DOHH2 (cell line): ENCODE results near the gene NT5C3B.

Experiments
- H3F3A ChIP-seq: fragments of 200-600 bp; sonication (generic), shearing (Covaris generic); 2 replicates; pipeline ENCODE4 v1.6.0; 2016; ENCODE audit warnings: antibody characterized with exemption, mild to moderate bottlenecking; ENCODE audit not compliant: control insufficient read depth, insufficient read depth
- H3K27ac ChIP-seq: fragments of 200-600 bp; sonication (generic); 2 replicates; pipeline ENCODE4 v1.5.1; 2014; ENCODE audit warnings: low read depth, mild to moderate bottlenecking, low read length, moderate library complexity
- H3K27me3 ChIP-seq: fragments of 200-600 bp; sonication (generic); 2 replicates; pipeline ENCODE4 v1.6.1; 2014; ENCODE audit warnings: mild to moderate bottlenecking, low read length, mixed read lengths; ENCODE audit not compliant: control insufficient read depth
- H3K36me3 ChIP-seq: fragments of 200-600 bp; sonication (generic); 2 replicates; pipeline ENCODE4 v1.6.1; 2014; ENCODE audit warnings: mild to moderate bottlenecking, low read length, moderate library complexity, mixed read lengths; ENCODE audit not compliant: control insufficient read depth
- H3K4me1 ChIP-seq: fragments of 200-600 bp; sonication (generic); 2 replicates; pipeline ENCODE4 v1.6.1; 2014; ENCODE audit warnings: mild to moderate bottlenecking, low read length, mixed read lengths; ENCODE audit not compliant: control insufficient read depth
- H3K4me2 ChIP-seq: fragments of 200-600 bp; sonication (generic); 2 replicates; pipeline ENCODE4 v1.6.0; 2014; ENCODE audit warnings: mild to moderate bottlenecking, low read length, moderate library complexity
- H3K4me3 ChIP-seq: fragments of 200-600 bp; sonication (generic); 2 replicates; pipeline ENCODE4 v1.5.1; 2014; ENCODE audit warnings: mild to moderate bottlenecking, low read length, mixed read lengths
- H3K79me2 ChIP-seq: fragments of 200-600 bp; sonication (generic); 2 replicates; pipeline ENCODE4 v1.6.1; 2014; ENCODE audit warnings: mild to moderate bottlenecking, low read length, mixed read lengths; ENCODE audit not compliant: control insufficient read depth
- H3K9me2 ChIP-seq: fragments of 200-600 bp; sonication (generic); replicated peaks from 2 replicates; pipeline ENCODE4 v1.6.1; 2014; ENCODE audit warnings: mild to moderate bottlenecking, low read length, mixed read lengths; ENCODE audit not compliant: control insufficient read depth
- H3K9me3 ChIP-seq: fragments of 200-600 bp; sonication (generic); 2 replicates; pipeline ENCODE4 v1.6.1; 2014; ENCODE audit warnings: antibody characterized with exemption, low read length, mixed read lengths; ENCODE audit not compliant: control insufficient read depth, insufficient read depth
- H4K20me1 ChIP-seq: fragments of 200-600 bp; sonication (generic); 2 replicates; pipeline ENCODE4 v1.6.0; 2014; ENCODE audit warnings: low read depth, mild to moderate bottlenecking, antibody characterized with exemption, low read length, moderate library complexity; ENCODE audit not compliant: control insufficient read depth, insufficient read depth
- EZH2phosphoT487 ChIP-seq: fragments of 200-600 bp; sonication (generic); IDR thresholded peaks from 2 replicates; pipeline ENCODE4 v1.6.1; 2017; ENCODE audit warnings: borderline replicate concordance, mild to moderate bottlenecking, antibody characterized with exemption, low read length, moderate library complexity, mixed read lengths
- TF ChIP-seq, protein P1 (sequence below): fragments of 200-600 bp; sonication (generic); IDR thresholded peaks from one replicate; pipeline ENCODE4 v1.5.1; 2014; ENCODE audit warnings: antibody characterized with exemption, mild to moderate bottlenecking, low read depth, low read length; ENCODE audit not compliant: poor library complexity, severe bottlenecking

The NT5C3B gene

DNA sequence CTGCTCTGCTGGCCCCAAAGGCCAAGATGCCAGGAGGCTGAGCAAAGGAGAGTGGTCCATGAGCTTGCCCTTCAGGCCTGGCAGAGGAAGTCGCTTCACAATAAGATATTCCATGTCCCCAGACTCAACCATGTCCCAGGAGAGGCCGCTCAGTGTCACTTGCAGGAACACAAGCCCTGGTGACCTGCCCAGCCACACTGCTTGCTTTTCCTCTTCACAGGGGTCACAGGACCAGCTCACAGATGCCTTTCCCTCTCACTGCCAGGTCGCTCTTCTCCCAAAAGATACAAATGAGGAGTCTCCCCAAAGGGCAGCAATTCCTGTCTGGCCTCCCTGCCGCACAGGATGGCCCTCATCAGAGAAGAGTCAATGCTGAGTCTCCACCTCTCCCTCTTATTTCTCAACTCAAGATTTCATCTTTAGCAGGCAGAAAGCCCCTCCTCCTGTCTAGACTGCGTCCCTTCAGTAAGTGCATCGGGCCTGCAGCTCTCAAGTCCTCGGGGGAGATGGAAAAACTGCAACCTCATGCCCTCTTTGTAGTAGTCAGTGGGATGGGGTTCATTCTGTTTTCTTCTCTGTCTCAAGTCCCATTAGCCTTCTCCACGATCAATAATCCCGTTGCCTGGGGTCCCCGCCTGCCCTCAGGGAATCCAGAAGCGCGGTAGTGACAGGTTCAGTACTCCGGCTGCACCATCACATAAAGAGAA lies 54.5 kb downstream of the NT5C3B start:
- Histone ChIP-seq H3K9me3 (no peaks in the 10 kb centered on the region), H3K27me3 (peaks cover 37% of the 10 kb centered on the region), H3K4me2 (no peak overlapping the region), H3K4me3 (no peak overlapping the region), H3K79me2 (no peaks in the 10 kb centered on the region), H3K36me3 (no peaks in the 10 kb centered on the region), H3K9me2 (no peaks in the 10 kb centered on the region), H3K4me1 (peaks cover 22% of the 10 kb centered on the region), H3K27ac (no peak overlapping the region), H4K20me1 (no peaks in the 10 kb centered on the region), H3F3A (no peaks in the 10 kb centered on the region)
- no peak for TF ChIP-seq EZH2phosphoT487
- TF ChIP-seq, protein P1, sequence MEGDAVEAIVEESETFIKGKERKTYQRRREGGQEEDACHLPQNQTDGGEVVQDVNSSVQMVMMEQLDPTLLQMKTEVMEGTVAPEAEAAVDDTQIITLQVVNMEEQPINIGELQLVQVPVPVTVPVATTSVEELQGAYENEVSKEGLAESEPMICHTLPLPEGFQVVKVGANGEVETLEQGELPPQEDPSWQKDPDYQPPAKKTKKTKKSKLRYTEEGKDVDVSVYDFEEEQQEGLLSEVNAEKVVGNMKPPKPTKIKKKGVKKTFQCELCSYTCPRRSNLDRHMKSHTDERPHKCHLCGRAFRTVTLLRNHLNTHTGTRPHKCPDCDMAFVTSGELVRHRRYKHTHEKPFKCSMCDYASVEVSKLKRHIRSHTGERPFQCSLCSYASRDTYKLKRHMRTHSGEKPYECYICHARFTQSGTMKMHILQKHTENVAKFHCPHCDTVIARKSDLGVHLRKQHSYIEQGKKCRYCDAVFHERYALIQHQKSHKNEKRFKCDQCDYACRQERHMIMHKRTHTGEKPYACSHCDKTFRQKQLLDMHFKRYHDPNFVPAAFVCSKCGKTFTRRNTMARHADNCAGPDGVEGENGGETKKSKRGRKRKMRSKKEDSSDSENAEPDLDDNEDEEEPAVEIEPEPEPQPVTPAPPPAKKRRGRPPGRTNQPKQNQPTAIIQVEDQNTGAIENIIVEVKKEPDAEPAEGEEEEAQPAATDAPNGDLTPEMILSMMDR: no peak

DNA sequence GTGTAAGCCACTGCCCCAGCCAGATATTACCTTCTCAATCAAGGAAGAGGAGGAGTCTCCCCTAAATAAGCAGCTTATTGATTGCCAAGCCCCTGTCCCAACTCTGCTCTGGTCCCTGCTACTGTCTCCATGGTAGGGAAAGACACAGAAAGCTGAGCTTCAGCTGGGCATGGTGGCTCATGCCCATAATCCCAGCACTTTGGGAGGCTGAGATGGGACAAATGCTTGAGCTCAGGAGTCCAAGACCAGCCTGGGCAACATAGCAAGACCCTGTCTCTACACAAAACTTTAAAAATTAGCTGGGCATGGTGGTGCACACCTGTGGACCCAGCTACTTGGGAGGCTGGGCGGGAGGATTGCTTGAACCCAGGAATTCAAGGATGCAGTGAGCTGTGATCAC lies 56.1 kb downstream of the NT5C3B start:
- Histone ChIP-seq H3K4me3 (no peak overlapping the region), H3K9me3 (no peaks in the 10 kb centered on the region), H3K36me3 (no peaks in the 10 kb centered on the region), H3K9me2 (no peaks in the 10 kb centered on the region), H3K4me2 (no peak overlapping the region), H3K79me2 (no peaks in the 10 kb centered on the region), H3K4me1 (peaks cover 6% of the 10 kb centered on the region), H3F3A (no peaks in the 10 kb centered on the region), H3K27ac (no peak overlapping the region), H4K20me1 (no peaks in the 10 kb centered on the region), H3K27me3 (peaks cover 30% of the 10 kb centered on the region)
- no peak for TF ChIP-seq EZH2phosphoT487
- TF ChIP-seq, protein P1: no peak

DNA sequence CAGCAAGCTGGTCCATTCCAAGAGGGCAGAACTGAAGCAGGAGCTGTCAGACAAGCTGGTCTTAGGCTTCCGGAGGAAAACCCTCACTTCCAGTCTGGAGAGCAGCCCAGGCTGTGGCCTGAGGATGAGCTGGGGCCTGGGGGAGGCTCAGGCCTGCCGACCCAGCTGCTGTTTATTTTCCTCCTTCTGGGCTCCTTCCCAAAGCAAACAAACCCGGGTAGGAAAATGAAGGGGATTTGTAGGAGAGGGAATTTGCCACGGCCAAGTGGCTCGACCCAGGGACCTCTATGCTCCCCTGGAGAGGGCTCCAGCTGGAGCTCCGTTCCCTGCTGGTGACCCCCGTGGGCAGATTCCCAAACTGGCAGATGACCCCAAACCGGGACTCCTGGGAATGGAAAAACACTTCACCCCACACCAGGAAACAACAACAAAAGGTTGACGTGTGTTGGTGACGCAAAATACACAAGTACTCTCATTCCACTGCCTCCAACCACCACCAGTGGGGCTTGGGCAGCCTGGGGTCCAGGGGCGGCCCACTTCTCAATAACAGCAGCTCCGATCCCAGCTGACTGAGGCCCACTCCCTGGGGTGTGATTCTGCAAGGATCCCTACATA lies 58.4 kb downstream of the NT5C3B start:
- H3K4me3 ChIP-seq: no peak overlapping the region

More for the DNA sequence above, 58.4 kb downstream of the NT5C3B start:
- H4K20me1 ChIP-seq: no peaks in the 10 kb centered on the region
- no peaks in the 10 kb centered on the region for H3K9me3 ChIP-seq
- no peaks in the 10 kb centered on the region for H3K9me2 ChIP-seq
- H3K36me3 ChIP-seq: no peaks in the 10 kb centered on the region
- H3K27ac ChIP-seq: no peak overlapping the region
- H3F3A ChIP-seq: no peaks in the 10 kb centered on the region
- no peak overlapping the region for H3K4me2 ChIP-seq
- no peaks in the 10 kb centered on the region for H3K4me1 ChIP-seq
- peaks cover 18% of the 10 kb centered on the region for H3K27me3 ChIP-seq
- TF ChIP-seq, protein P1: no peak
- no peak for TF ChIP-seq EZH2phosphoT487
- H3K79me2 ChIP-seq: no peaks in the 10 kb centered on the region
